ENCODE measurements around the gene DNAJC1. TPM values are rescaled to one million over a fixed set of nuclear protein-coding genes. Genes with fewer than 3 reads are reported as not detected.

The DNAJC1 gene
- total and polyA plus RNA-seq, 2 of the 4 experiments (the other 2 are of a cell fraction): 12.7 to 13.3 TPM

DNA sequence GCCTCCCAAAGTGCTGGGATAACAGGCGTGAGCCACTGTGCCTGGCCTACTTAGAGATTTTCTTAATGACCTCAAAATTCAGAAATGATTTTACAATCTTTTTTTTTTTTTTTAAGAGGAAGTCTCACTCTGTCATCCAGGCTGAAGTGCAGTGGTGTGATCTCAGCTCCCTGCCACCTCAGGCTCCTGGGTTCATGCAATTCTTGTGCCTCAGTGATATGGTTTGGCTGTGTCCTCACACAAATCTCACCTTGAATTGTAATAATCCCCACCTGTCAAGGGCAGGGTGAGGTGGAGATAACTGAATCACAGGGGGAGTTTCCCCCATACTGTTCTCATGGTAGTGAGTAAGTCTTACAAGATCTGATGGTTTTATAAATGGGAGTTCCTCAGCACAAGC, 159.9 kb downstream of the DNAJC1 start:
- Histone ChIP-seq H2BK5ac (ENCODE audit: low read depth, low read length, poor library complexity, severe bottlenecking) (no peak overlapping the region), H3K27ac (ENCODE audit: insufficient read depth, low read length) (no peak overlapping the region), H4K8ac (ENCODE audit: low read depth in 2 of 2, low read length in 2 of 2) (no peak overlapping the region), H2AK9ac (replicated peaks; ENCODE audit: low read depth, low read length, poor library complexity) (no peak overlapping the region), H3K23ac (ENCODE audit: low read depth, low read length) (no peak overlapping the region), H2BK15ac (ENCODE audit: low read depth, low read length) (no peak overlapping the region), H2BK20ac (ENCODE audit: low read depth, low read length) (no peak overlapping the region), H4K5ac (ENCODE audit: low read depth, low read length) (no peak overlapping the region), H4K91ac (ENCODE audit: insufficient read depth, low read depth, low read length) (no peak overlapping the region), H3K18ac (ENCODE audit: low read depth, low read length) (no peak overlapping the region), H3K4me1 (ENCODE audit: control insufficient read depth, insufficient read depth, low read length) (no peaks in the 10 kb centered on the region), H3K9ac (ENCODE audit: low read depth, low read length) (no peak overlapping the region), H2AFZ (replicated peaks; ENCODE audit: low read length, poor library complexity) (no peak overlapping the region), H2AK5ac (ENCODE audit: low read depth, low read length) (no peak overlapping the region), H3K79me1 (ENCODE audit: low read depth in 1 of 2, low read length in 2 of 2) (no peaks in the 10 kb centered on the region), H3K4ac (ENCODE audit: low read depth, low read length) (no peak overlapping the region), H3K4me3 (ENCODE audit: insufficient read depth, low read depth, low read length) (no peak overlapping the region), H2BK120ac (ENCODE audit: low read depth, low read length) (no peak overlapping the region), H3K27me3 (ENCODE audit: control insufficient read depth, insufficient read depth, low read length) (no peaks in the 10 kb centered on the region), H3K4me2 (ENCODE audit: low read depth, low read length) (no peak overlapping the region), H3K9me1 (ENCODE audit: insufficient read depth, low read length) (no peaks in the 10 kb centered on the region), H3K9me3 (ENCODE audit: control insufficient read depth, insufficient read depth, low read length) (no peaks in the 10 kb centered on the region), H4K20me1 (ENCODE audit: insufficient read depth, low read length) (no peaks in the 10 kb centered on the region), H3K56ac (ENCODE audit: extremely low read depth, insufficient read depth, low read length) (no peak overlapping the region), H3K14ac (replicated peaks; ENCODE audit: low read depth, low read length) (no peak overlapping the region), H3K36me3 (ENCODE audit: control insufficient read depth, insufficient read depth, low read length) (no peaks in the 10 kb centered on the region)
- ChIA-PET CTCF (no interaction called here), POLR2A (ENCODE audit: unreplicated experiment) (no interaction called here)
- BruUV-seq (replicated peaks): no TSS peak
- TF ChIP-seq CHD1 (IDR thresholded peaks at IDR 0.05; ENCODE audit: low read depth, low read length) (no peak), CEBPB (IDR thresholded peaks at IDR 0.05; ENCODE audit: low read depth, low read length) (no peak), BHLHE40 (IDR thresholded peaks at IDR 0.05; ENCODE audit: low read depth, low read length) (no peak), RCOR1 (IDR thresholded peaks at IDR 0.05; ENCODE audit: insufficient replicate concordance, low read length) (no peak), MXI1 (IDR thresholded peaks at IDR 0.05; ENCODE audit: borderline replicate concordance, low read depth, low read length) (no peak), RAD21 (IDR thresholded peaks at IDR 0.05; ENCODE audit: low read length) (no peak), NFE2L2 (IDR thresholded peaks at IDR 0.05; ENCODE audit: low read depth, low read length) (no peak), FOS (IDR thresholded peaks at IDR 0.05; ENCODE audit: low read depth, low read length) (no peak), RFX5 (IDR thresholded peaks at IDR 0.05; ENCODE audit: low read depth, low read length) (no peak), SMC3 (IDR thresholded peaks at IDR 0.05; ENCODE audit: low read depth, low read length) (no peak), POLR2A (IDR thresholded peaks at IDR 0.05; ENCODE audit: low read depth, low read length) (no peak), MAFK (IDR thresholded peaks at IDR 0.05; ENCODE audit: low read depth, low read length) (no peak)
- TF ChIP-seq, protein P1, sequence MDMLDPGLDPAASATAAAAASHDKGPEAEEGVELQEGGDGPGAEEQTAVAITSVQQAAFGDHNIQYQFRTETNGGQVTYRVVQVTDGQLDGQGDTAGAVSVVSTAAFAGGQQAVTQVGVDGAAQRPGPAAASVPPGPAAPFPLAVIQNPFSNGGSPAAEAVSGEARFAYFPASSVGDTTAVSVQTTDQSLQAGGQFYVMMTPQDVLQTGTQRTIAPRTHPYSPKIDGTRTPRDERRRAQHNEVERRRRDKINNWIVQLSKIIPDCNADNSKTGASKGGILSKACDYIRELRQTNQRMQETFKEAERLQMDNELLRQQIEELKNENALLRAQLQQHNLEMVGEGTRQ (IDR thresholded peaks at IDR 0.05; ENCODE audit: low read depth, low read length): no peak
- TF ChIP-seq, protein P2, sequence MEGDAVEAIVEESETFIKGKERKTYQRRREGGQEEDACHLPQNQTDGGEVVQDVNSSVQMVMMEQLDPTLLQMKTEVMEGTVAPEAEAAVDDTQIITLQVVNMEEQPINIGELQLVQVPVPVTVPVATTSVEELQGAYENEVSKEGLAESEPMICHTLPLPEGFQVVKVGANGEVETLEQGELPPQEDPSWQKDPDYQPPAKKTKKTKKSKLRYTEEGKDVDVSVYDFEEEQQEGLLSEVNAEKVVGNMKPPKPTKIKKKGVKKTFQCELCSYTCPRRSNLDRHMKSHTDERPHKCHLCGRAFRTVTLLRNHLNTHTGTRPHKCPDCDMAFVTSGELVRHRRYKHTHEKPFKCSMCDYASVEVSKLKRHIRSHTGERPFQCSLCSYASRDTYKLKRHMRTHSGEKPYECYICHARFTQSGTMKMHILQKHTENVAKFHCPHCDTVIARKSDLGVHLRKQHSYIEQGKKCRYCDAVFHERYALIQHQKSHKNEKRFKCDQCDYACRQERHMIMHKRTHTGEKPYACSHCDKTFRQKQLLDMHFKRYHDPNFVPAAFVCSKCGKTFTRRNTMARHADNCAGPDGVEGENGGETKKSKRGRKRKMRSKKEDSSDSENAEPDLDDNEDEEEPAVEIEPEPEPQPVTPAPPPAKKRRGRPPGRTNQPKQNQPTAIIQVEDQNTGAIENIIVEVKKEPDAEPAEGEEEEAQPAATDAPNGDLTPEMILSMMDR (conservative IDR thresholded peaks at IDR 0.05; ENCODE audit: low read depth, low read length): no peak
- TF ChIP-seq, protein P3, sequence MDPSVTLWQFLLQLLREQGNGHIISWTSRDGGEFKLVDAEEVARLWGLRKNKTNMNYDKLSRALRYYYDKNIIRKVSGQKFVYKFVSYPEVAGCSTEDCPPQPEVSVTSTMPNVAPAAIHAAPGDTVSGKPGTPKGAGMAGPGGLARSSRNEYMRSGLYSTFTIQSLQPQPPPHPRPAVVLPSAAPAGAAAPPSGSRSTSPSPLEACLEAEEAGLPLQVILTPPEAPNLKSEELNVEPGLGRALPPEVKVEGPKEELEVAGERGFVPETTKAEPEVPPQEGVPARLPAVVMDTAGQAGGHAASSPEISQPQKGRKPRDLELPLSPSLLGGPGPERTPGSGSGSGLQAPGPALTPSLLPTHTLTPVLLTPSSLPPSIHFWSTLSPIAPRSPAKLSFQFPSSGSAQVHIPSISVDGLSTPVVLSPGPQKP (IDR thresholded peaks at IDR 0.05; ENCODE audit: borderline replicate concordance, low read depth, low read length): no peak
- in situ Hi-C loops (cut with MboI; ENCODE audit: low sequenced_read_pairs): no loop called here
- no CpG with 5 or more reads among the region's 1 CpG for WGBS, 2 experiments (ENCODE audit: extremely low coverage in 2 of 2, insufficient read length in 1 of 2)
- intact Hi-C loops (cut with micrococcal nuclease): no loop called here
- dilution Hi-C loops (cut with HindIII; ENCODE audit: low sequenced_read_pairs, unreplicated experiment): no loop called here
- DNase-seq (no peak), ATAC-seq (ENCODE audit: low read depth) (no peak)

Data from IMR-90 (cell line).